D721Med (cell line): ENCODE measurements around the gene GCC2.
"Not testable (repeated sequence)": the region's sequence is repeated elsewhere in the genome, so short reads cannot be mapped to it uniquely, and the experiment has no call there.

Experiments used
- DNase-seq: peaks from one replicate; pipeline ENCODE4 v3.0.0; 2011; ENCODE audit warnings: low spot score; ENCODE audit not compliant: insufficient read length
- FAIRE-seq: peaks from 2 replicates; lab custom pipeline; 2011; peaks lifted over from hg19 to GRCh38; lab: Jason Lieb, UNC
- TF ChIP-seq, protein P1 (sequence below): IDR thresholded peaks from 2 replicates; pipeline ENCODE4 v1.5.1; 2012; ENCODE audit warnings: mild to moderate bottlenecking, control low read depth; ENCODE audit not compliant: insufficient read depth; ENCODE audit errors: missing control alignments

GCC2 gene

GRCh38 chr2:108555572-108555971 is 106.6 kb downstream of the GCC2 start:
- FAIRE-seq (no peak), DNase-seq (no peak)
- TF ChIP-seq, protein P1, sequence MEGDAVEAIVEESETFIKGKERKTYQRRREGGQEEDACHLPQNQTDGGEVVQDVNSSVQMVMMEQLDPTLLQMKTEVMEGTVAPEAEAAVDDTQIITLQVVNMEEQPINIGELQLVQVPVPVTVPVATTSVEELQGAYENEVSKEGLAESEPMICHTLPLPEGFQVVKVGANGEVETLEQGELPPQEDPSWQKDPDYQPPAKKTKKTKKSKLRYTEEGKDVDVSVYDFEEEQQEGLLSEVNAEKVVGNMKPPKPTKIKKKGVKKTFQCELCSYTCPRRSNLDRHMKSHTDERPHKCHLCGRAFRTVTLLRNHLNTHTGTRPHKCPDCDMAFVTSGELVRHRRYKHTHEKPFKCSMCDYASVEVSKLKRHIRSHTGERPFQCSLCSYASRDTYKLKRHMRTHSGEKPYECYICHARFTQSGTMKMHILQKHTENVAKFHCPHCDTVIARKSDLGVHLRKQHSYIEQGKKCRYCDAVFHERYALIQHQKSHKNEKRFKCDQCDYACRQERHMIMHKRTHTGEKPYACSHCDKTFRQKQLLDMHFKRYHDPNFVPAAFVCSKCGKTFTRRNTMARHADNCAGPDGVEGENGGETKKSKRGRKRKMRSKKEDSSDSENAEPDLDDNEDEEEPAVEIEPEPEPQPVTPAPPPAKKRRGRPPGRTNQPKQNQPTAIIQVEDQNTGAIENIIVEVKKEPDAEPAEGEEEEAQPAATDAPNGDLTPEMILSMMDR = no peak

- FAIRE-seq, DNase-seq: not testable (repeated sequence)
These were observed 107.6 kb downstream of the GCC2 start for GRCh38 chr2:108556581-108556980.
